ENCODE measurements around the gene NAA80. TPM values are rescaled to one million over a fixed set of nuclear protein-coding genes. Genes with fewer than 3 reads are reported as not detected.
A peak's percentile ranks its signal among the peaks of the same experiment; 100 is the strongest.

NAA80 gene
- total and polyA plus RNA-seq, 10 of the 15 experiments (the other 5 are each of a cell fraction or from before 2014, with no cell fraction given): 0.48 to 12.7 (median 6.7) TPM

DNA sequence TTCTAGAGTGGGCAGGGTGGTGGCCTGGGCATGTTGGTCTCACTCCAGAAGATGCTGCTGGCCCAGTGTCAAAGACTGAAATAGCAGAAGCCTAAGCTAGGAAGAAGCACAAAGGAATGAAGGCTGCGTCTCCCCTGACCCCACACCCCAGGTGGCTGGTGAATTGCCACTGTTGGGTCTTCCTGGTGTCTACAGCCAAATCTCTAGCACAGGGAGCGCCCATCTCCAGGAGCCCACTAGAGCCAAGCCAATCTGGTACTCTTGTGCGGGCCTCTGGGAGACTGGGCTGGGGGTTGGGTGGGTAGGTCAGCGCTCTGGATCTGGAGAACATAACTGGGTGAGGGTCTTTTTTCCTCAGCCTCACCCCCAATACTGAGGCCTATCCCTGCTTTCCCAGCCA lies 27.9 kb upstream of the NAA80 start:
- SMC1A ChIA-PET (ENCODE audit: uncharacterized antibody, unreplicated experiment): interaction anchor here (1.1 to 1.9 kb wide), 3 partner anchors 10 to 28 kb away, joined by 3 to 20 read pairs (median 4); partner anchors contain the start of genes HYAL3 and NAA80
- intact Hi-C loops (cut with micrococcal nuclease; ENCODE audit: unreplicated experiment) (no loop called here), in situ Hi-C loops (cut with MboI) (no loop called here)
- Histone ChIP-seq H3K9ac (ENCODE audit: control insufficient read depth, insufficient read depth, low read length) (peak overlapping the region; percentile 98), H3K79me2 (ENCODE audit: control insufficient read depth, insufficient read depth, low read length) (peaks cover 14% of the 10 kb centered on the region), H4K20me1 (ENCODE audit: control insufficient read depth, insufficient read depth) (no peaks in the 10 kb centered on the region), H3K4me1 (ENCODE audit: control insufficient read depth, insufficient read depth, low read length) (peaks cover 5% of the 10 kb centered on the region), H2AFZ (ENCODE audit: control insufficient read depth, low read depth, low read length) (no peak overlapping the region), H3K4me2 (ENCODE audit: control insufficient read depth, insufficient read depth) (peak overlapping the region; percentile 93), H3K36me3 (ENCODE audit: control insufficient read depth in 2 of 2, insufficient read depth in 2 of 2, low read length in 1 of 2) (peaks cover 16 to 25% of the 10 kb centered on the region in 2 experiments), H3K4me3 (peak overlapping the region; percentile 90), H3K27me3 (replicated peaks in 1 of 2; ENCODE audit: control insufficient read depth in 2 of 2, insufficient read depth in 2 of 2, low read length in 1 of 2) (no peaks in the 10 kb centered on the region), H3K27ac (ENCODE audit: control insufficient read depth, insufficient read depth) (peak overlapping the region; percentile 69; the same call in 1 of the 2 replicates), H3K9me3 (replicated peaks; ENCODE audit: control insufficient read depth, insufficient read depth, low read length) (no peaks in the 10 kb centered on the region)
- DNase-seq (ENCODE audit: low read depth, low spot score) (no peak), FAIRE-seq (no peak), ATAC-seq (no peak)
- CTCF ChIA-PET: interaction anchor here (1.0 to 2.0 kb wide), 5 partner anchors 9 to 80 kb away, joined by 3 to 12 read pairs (median 5); partner anchors contain the start of genes HYAL3 and NAA80
- BruUV-seq (replicated peaks): no TSS peak
- WGBS (ENCODE audit: insufficient coverage, insufficient replicate concordance, low lambda C conversion rate, missing lambda C conversion rate): 57% methylated on average over 4 of the region's 4 CpGs
- TF ChIP-seq, protein P1, sequence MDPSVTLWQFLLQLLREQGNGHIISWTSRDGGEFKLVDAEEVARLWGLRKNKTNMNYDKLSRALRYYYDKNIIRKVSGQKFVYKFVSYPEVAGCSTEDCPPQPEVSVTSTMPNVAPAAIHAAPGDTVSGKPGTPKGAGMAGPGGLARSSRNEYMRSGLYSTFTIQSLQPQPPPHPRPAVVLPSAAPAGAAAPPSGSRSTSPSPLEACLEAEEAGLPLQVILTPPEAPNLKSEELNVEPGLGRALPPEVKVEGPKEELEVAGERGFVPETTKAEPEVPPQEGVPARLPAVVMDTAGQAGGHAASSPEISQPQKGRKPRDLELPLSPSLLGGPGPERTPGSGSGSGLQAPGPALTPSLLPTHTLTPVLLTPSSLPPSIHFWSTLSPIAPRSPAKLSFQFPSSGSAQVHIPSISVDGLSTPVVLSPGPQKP (IDR thresholded peaks at IDR 0.05; ENCODE audit: low read depth, low read length): no peak
- TF ChIP-seq, protein P2, sequence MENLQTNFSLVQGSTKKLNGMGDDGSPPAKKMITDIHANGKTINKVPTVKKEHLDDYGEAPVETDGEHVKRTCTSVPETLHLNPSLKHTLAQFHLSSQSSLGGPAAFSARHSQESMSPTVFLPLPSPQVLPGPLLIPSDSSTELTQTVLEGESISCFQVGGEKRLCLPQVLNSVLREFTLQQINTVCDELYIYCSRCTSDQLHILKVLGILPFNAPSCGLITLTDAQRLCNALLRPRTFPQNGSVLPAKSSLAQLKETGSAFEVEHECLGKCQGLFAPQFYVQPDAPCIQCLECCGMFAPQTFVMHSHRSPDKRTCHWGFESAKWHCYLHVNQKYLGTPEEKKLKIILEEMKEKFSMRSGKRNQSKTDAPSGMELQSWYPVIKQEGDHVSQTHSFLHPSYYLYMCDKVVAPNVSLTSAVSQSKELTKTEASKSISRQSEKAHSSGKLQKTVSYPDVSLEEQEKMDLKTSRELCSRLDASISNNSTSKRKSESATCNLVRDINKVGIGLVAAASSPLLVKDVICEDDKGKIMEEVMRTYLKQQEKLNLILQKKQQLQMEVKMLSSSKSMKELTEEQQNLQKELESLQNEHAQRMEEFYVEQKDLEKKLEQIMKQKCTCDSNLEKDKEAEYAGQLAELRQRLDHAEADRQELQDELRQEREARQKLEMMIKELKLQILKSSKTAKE (IDR thresholded peaks at IDR 0.05; ENCODE audit: low read depth, poor library complexity, severe bottlenecking): no peak
- TF ChIP-seq, protein P3, sequence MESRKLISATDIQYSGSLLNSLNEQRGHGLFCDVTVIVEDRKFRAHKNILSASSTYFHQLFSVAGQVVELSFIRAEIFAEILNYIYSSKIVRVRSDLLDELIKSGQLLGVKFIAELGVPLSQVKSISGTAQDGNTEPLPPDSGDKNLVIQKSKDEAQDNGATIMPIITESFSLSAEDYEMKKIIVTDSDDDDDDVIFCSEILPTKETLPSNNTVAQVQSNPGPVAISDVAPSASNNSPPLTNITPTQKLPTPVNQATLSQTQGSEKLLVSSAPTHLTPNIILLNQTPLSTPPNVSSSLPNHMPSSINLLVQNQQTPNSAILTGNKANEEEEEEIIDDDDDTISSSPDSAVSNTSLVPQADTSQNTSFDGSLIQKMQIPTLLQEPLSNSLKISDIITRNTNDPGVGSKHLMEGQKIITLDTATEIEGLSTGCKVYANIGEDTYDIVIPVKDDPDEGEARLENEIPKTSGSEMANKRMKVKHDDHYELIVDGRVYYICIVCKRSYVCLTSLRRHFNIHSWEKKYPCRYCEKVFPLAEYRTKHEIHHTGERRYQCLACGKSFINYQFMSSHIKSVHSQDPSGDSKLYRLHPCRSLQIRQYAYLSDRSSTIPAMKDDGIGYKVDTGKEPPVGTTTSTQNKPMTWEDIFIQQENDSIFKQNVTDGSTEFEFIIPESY (IDR thresholded peaks at IDR 0.05): no peak
- TF ChIP-seq MEF2A (IDR thresholded peaks at IDR 0.05; ENCODE audit: insufficient read depth, low read depth, low read length) (no peak), SMAD1 (IDR thresholded peaks at IDR 0.05; ENCODE audit: low read depth, partially characterized antibody) (no peak), ZSCAN29 (IDR thresholded peaks at IDR 0.05) (no peak), TCF12 (IDR thresholded peaks at IDR 0.05; ENCODE audit: low read depth, low read length) (no peak), ASH2L (IDR thresholded peaks at IDR 0.05; ENCODE audit: borderline replicate concordance, low read depth) (no peak), SMC3 (IDR thresholded peaks at IDR 0.05; ENCODE audit: borderline replicate concordance, low read length) (no peak)
- RAD21 ChIA-PET (ENCODE audit: unreplicated experiment): interaction anchor here (1.4 to 3.4 kb wide), 3 partner anchors 10 to 28 kb away, joined by 3 to 21 read pairs (median 8); partner anchors contain the start of genes HYAL3 and NAA80
- POLR2A ChIA-PET: interaction anchor here (0.6 to 3.0 kb wide), 4 partner anchors 11 to 47 kb away, joined by 7 to 58 read pairs (median 13); partner anchors contain the start of genes CYB561D2, HYAL3, NAA80 and NPRL2

Data from GM12878 (cell line).